ENCODE measurements around the gene DLGAP1.

DNA sequence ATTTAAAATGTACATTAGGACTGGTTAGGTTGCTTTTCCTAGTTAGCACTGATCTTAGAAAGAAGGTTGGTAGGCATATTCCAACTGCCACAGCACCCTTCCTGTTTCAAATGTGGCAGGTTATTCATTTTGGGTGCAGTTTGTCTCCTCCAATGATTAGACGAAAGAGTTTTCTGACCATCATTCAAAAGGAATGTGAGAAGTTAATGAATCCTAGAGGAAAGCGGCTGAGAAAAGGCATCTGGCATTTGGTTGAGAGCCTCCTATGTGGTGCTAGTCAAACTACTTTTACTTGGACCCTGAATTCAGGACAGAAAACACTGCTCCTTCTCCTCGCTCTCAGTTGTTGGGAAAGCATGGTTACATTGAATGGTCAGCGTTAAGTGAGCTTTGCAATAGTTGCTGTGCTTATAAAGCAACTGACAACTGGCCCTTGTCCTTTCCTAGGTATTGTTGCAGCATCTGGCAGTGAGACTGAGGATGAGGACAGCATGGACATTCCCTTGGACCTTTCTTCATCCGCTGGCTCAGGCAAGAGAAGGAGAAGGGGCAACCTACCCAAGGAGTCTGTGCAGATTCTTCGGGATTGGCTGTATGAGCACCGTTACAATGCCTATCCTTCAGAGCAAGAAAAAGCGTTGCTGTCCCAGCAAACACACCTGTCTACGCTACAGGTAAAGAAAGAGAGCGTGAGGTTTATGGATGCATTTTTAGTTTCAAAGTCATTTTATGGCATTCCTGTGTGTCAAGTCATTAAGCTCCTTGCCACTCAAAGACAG is 999.0 kb downstream of the DLGAP1 start:
- TF ChIP-seq, protein P1, sequence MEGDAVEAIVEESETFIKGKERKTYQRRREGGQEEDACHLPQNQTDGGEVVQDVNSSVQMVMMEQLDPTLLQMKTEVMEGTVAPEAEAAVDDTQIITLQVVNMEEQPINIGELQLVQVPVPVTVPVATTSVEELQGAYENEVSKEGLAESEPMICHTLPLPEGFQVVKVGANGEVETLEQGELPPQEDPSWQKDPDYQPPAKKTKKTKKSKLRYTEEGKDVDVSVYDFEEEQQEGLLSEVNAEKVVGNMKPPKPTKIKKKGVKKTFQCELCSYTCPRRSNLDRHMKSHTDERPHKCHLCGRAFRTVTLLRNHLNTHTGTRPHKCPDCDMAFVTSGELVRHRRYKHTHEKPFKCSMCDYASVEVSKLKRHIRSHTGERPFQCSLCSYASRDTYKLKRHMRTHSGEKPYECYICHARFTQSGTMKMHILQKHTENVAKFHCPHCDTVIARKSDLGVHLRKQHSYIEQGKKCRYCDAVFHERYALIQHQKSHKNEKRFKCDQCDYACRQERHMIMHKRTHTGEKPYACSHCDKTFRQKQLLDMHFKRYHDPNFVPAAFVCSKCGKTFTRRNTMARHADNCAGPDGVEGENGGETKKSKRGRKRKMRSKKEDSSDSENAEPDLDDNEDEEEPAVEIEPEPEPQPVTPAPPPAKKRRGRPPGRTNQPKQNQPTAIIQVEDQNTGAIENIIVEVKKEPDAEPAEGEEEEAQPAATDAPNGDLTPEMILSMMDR (IDR thresholded peaks at IDR 0.05), result no peak
- no peak for TF ChIP-seq POLR2AphosphoS5 (IDR thresholded peaks at IDR 0.05; ENCODE audit: insufficient read depth in 1 of 2, low read depth in 1 of 2)
- no peak for TF ChIP-seq POLR2A (IDR thresholded peaks at IDR 0.05)
